Fibroblast of gingiva (primary cell): ENCODE results near the gene TBX21.
"Not testable (repeated sequence)": the region's sequence is repeated elsewhere in the genome, so short reads cannot be mapped to it uniquely, and the experiment has no call there.

Experiments
- DNase-seq: peaks from one replicate; pipeline ENCODE4 v3.0.0-alpha.2; 2011; ENCODE audit warnings: low read depth

Gene TBX21

GRCh38 chr17:47733674-47734410, 806 bp downstream of the TBX21 start:
- no peak for DNase-seq

GRCh38 chr17:47735139-47735464, 2.1 kb downstream of the TBX21 start:
- no peak for DNase-seq

- DNase-seq: no peak
These were observed 2.5 kb downstream of the TBX21 start for GRCh38 chr17:47735536-47736011.

GRCh38 chr17:47736501-47737495, 3.8 kb downstream of the TBX21 start:
- no peak for DNase-seq

- no peak for DNase-seq
These were observed 5.1 kb downstream of the TBX21 start for GRCh38 chr17:47738178-47738577.

- DNase-seq: no peak
These were observed 6.1 kb downstream of the TBX21 start for GRCh38 chr17:47739150-47739549.

GRCh38 chr17:47739945-47740344, 6.9 kb downstream of the TBX21 start:
- not testable (repeated sequence) for DNase-seq

GRCh38 chr17:47741109-47741792, 8.2 kb downstream of the TBX21 start:
- no peak for DNase-seq

- DNase-seq: no peak
These were observed 8.7 kb downstream of the TBX21 start for GRCh38 chr17:47741793-47742145.

- no peak for DNase-seq
These were observed 9.5 kb downstream of the TBX21 start for GRCh38 chr17:47742319-47743181.

GRCh38 chr17:47744168-47745036, 11.4 kb downstream of the TBX21 start:
- DNase-seq: no peak

- DNase-seq: no peak
These were observed 12.0 kb downstream of the TBX21 start for GRCh38 chr17:47745037-47745380.

- DNase-seq: no peak
These were observed 18.4 kb downstream of the TBX21 start for GRCh38 chr17:47751471-47751870.

- no peak for DNase-seq
These were observed 24.4 kb downstream of the TBX21 start for GRCh38 chr17:47757386-47757785.

GRCh38 chr17:47760409-47761140, 27.5 kb downstream of the TBX21 start:
- no peak for DNase-seq

- DNase-seq: no peak
These were observed 29.7 kb downstream of the TBX21 start for GRCh38 chr17:47762728-47763127.

GRCh38 chr17:47763913-47764582, 31.0 kb downstream of the TBX21 start:
- DNase-seq: no peak

- DNase-seq: not testable (repeated sequence)
These were observed 40.6 kb downstream of the TBX21 start for GRCh38 chr17:47773649-47774048.

GRCh38 chr17:47774331-47774730, 41.3 kb downstream of the TBX21 start:
- DNase-seq: no peak
